ENCODE data around the gene LCP2. TPM values are rescaled to one million over a fixed set of nuclear protein-coding genes. Genes with fewer than 3 reads are reported as not detected.

Gene LCP2
- polyA plus RNA-seq, 4 donors = 2.8 to 7.4 (median 3.4) TPM

DNA sequence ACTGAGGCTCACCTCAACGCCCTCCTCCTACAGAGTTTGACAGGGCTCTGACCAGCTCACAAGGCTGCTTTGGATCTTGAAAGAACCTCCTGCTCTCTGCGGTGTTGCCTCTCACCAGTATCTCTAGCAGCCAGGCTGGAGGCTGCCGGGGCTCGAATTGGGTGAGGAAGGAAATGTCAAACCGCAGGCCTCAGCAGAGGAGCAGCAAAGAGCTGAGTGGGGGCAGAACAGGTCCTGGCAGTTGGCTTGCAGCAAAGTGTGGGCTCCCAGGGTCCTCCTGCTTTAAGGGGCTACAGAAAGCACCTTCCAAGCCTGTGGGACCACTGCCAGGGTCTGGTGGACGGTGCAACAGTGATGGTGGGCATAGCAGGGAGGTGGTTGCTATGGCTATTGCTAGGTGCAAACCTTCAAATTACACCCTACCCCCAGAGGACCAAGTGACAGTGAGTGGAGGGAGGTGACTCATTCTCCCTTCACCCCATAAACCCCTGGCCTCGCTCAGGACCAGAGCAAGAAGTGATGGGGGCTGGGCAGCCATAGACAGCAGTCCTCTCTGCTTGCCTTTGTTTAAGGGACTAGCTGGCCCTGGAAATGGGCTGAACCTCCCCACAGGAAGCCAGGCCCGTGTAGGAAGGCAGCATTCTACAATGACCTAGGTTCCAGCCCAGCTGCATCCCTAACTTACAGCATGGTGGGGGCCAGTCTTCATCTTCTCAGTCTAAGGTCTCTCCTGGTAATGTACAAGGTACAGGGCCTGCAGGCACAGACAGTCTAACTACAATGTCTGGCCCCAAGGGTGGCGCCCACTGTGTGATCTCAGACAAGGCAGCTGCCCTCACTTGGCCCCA is 18.7 kb downstream of the LCP2 start:
- DNase-seq (ENCODE audit: low read depth in 4 of 4, low spot score in 3 of 4) = no peak

GRCh38 chr5:170277867-170278281 is 19.7 kb downstream of the LCP2 start:
- no peak for DNase-seq (ENCODE audit: low read depth in 4 of 4, low spot score in 3 of 4)

- DNase-seq (ENCODE audit: low read depth in 4 of 4, low spot score in 3 of 4) = no peak
These were observed 21.4 kb downstream of the LCP2 start for GRCh38 chr5:170276140-170276539.

GRCh38 chr5:170275376-170275994 is 22.1 kb downstream of the LCP2 start:
- no peak for DNase-seq (ENCODE audit: low read depth in 4 of 4, low spot score in 3 of 4)

- DNase-seq (ENCODE audit: low read depth in 4 of 4, low spot score in 3 of 4) = no peak
These were observed 23.4 kb downstream of the LCP2 start for GRCh38 chr5:170273968-170274710.

GRCh38 chr5:170270293-170271069 is 27.1 kb downstream of the LCP2 start:
- DNase-seq (ENCODE audit: low read depth in 4 of 4, low spot score in 3 of 4) = no peak

GRCh38 chr5:170269579-170269978 is 28.0 kb downstream of the LCP2 start:
- no peak for DNase-seq (ENCODE audit: low read depth in 4 of 4, low spot score in 3 of 4)

DNA sequence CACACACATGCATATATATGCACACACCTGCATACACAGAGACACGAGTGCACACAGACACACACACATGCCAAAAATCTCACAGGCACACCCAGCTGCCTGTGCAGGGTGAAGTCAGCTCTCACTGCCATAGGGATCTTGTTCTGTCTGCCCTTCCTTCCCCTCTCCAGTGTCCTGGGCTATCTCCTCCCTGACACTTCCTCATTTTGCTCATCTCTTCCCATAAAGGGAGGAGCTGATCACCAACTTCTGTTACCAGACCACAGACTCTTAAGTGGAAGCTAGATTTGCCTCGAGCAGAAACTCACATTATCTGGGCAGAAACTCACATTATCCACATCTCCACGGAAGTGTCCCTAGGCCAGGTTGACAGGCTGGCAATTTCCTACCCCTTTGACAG is 28.7 kb downstream of the LCP2 start:
- no peak for DNase-seq (ENCODE audit: low read depth in 4 of 4, low spot score in 3 of 4)

DNA sequence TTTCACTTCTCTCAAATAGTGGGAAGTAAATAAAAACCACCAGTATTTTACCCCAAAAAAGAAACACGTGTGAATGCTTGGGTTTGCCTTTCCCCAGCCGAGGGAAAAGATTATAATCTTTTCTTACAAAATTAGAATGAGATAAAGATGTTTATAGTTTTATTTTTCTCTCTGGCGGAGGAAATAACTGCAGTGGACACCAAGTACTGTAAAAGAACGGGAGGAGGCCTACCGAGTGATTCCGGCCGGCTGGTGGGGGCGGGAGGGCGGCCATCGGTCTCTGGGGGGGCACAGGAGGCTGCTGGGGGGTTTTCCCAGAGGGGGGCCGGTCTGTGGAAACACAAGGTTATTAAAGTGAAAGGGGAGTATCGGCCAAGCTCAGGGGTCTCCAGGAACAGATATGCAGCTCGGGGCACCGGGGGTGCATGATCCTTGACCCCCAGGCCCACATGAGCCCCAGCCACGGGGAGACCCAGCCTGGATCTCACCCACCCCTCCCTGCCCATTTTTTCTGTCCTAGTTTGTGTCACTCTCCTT is 29.4 kb downstream of the LCP2 start:
- DNase-seq (ENCODE audit: low read depth in 4 of 4, low spot score in 3 of 4) = no peak

DNA sequence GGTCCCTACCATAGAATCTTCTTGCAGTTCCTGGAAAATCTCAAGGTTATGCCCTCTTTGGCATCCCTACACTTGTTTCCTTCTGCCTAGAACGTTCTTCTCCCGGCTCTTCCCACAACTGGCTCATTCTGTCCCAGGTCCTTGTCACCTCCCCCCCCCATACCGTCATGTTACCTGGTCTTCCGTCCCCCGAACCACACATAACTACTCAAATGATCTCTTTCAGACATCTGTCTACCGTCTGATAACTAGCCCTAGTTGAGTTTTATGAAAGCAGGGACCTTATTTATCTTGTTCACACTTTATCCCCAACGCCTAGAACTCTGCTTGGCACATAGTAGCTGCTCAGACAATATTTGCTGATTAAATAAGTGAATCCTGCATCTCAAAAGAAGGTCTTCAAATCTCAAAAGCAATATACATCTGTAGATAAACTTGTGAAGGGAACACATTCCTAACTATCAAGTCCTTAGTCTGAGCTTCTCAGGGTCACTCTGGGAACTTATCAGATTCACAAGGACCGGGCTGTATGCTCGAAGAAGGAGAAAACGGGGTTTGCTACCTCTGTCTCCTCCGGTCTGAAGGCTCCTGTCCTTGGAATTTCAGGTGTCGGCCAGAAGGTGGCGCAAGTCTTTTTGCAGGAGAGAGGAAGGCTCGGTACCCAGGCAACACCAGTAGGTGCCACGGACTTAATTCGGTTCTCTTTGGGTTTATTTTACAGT is 30.0 kb downstream of the LCP2 start:
- peak; percentile 43 to 58 (median 46) for DNase-seq (ENCODE audit: low read depth in 4 of 4, low spot score in 3 of 4)

DNA sequence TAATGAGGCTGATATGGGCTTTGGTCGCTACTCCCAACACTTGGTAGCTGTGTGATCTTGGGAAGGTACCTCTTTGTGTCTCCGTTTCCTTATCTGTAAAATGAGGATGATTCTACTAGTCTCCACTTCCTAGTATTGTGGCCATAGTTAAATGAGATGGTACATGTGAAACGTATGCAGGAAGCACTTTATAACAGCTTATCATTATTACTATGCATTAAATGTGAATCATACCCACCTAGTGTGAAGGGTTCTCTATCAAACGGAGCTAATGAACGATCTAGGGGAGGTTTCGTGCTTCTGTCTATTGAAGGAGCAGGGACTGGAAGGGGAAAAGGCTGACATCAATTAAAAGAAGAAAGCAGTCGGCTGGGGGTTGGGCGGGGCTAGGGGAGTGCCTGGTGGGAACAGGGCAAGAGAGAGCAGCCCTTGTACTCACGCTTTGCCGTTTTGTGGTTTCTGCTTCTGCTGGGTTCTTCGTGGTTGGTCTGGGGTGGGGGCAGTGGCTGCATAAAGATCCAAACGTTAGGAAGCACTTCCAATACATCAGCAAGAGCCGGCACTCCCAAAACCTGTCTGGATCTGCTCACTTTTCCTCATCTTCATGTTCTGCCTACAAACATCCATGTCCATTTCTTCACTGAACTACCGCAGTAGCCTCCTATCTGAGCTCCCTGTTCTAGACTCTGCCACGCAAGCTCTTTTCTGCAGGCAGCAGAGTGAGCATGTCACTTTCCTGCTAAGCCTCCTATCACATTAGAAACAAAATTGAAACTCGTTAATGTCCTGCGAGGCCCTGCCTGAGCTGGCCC is 30.8 kb downstream of the LCP2 start:
- no peak for DNase-seq (ENCODE audit: low read depth in 4 of 4, low spot score in 3 of 4)

DNA sequence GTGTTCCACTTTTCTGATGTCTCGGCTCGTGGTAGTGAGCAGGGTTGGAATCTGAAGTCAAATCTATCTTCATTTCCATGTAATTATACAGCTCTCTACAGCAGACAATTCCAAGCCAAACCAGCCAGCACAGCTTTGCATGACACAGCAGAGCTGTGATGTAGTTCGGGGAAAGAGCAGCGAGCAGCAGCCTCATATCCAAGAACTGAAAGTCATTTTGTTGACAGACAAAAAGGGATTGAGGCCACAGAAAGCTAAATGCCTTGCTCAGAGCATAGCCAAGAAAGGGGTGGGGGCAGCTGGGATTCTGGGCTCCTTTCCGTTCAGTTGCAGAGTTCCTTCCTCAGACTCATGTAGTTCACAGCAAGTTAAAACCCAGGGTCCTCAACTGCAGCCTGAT is 32.1 kb downstream of the LCP2 start:
- DNase-seq (ENCODE audit: low read depth in 4 of 4, low spot score in 3 of 4) = peak; percentile 51 to 71 (median 59)

- DNase-seq (ENCODE audit: low read depth in 4 of 4, low spot score in 3 of 4) = no peak
These were observed 33.7 kb downstream of the LCP2 start for GRCh38 chr5:170263906-170264305.

DNA sequence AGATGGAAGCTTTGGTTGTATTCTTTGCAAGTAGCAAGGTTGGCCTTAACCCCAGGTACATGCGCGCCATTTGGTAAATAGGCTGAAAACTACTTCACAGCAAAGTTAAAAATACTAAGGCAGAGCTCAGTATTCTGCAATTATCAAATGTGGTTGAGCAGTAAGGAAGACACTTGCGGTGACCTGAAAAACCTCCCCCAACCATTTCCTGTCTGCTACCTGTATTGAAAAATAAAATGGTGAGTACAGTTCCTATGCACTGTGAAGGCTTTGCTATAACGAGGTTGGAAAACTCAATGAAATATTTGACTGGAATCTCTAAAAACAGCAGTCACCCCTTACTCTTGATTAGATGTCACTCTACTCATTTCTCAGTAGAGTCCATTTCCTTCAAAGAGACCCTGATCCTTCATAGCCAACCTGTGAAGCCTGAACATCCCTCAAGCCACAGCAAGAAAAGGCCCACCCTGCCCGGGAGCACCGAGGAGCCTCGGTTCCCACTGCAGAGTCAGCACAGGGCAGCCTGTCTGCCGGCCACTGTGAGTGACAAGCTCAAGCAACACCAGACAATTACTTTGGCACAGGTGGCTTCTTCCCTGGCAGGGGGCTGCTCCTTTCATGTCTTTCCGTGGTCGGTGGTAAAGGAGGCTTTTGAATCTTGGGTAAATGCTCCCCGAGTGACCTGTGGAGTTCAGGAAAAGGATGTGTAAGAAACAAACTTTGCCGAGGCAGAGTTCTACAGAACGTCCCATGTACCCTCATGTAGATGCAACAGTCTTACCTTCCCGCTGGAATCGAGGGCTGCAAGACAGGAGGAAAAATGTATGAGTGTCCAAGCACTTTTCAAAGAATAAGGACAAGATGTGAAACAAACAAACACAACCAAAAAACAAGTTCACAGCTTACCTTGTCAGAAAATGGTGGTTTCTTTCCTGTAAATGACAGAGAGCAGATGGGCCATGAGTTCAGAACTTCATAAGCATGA is 35.2 kb downstream of the LCP2 start:
- DNase-seq (ENCODE audit: low read depth in 4 of 4, low spot score in 3 of 4) = no peak

- DNase-seq (ENCODE audit: low read depth in 4 of 4, low spot score in 3 of 4) = no peak
These were observed 36.0 kb downstream of the LCP2 start for GRCh38 chr5:170261528-170262043.

DNA sequence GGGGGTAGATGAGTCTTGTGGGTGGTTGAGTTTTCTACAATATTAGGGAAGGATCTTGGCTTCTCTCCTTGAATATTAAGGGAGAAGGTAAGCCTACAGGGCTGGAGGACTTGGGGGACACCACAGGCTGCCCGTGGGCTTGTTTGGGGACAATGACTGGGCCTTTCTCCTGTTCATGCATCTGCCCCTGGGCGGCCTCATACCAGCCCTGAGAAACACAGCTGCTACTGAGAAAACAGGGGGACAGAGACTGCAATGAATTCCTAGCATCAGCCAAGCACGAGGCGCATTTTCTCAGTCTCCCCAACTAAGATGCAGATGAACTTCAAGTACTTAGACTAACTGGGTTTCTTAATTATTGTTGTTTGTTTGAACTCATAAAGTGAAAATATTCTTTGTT is 40.2 kb downstream of the LCP2 start:
- DNase-seq (ENCODE audit: low read depth in 4 of 4, low spot score in 3 of 4) = no peak

DNA sequence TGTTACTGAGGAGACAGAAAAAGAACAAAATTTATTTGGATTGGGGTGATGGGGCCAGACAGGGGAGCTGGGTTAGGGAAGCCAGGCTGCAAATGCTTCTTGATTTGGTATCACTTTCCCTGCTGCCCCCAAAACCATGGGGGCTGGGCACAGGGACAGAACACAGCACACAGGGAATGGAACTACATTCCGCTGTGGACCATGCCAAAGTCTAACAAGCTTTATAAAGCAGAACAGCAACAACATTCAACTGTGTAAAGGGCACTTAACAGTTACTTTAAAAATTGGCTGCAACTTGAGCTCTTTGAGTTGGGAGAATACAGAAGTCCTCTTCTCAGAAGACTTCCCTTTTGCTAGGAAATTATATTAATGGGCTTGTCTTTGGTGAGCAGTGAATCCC is 41.0 kb downstream of the LCP2 start:
- DNase-seq (ENCODE audit: low read depth in 4 of 4, low spot score in 3 of 4) = no peak

- DNase-seq (ENCODE audit: low read depth in 4 of 4, low spot score in 3 of 4) = no peak
These were observed 43.5 kb downstream of the LCP2 start for GRCh38 chr5:170254056-170254455.

Measured in left renal pelvis (tissue), 4 donors.